LNCAP (cell line): Measurements from ENCODE around the gene SLC7A6.

Experiments
- CTCF ChIP-seq: fragments of 450-650 bp; IDR thresholded peaks from 2 replicates; pipeline ENCODE4 v1.5.1; 2017; ENCODE audit warnings: mild to moderate bottlenecking

The SLC7A6 gene

DNA sequence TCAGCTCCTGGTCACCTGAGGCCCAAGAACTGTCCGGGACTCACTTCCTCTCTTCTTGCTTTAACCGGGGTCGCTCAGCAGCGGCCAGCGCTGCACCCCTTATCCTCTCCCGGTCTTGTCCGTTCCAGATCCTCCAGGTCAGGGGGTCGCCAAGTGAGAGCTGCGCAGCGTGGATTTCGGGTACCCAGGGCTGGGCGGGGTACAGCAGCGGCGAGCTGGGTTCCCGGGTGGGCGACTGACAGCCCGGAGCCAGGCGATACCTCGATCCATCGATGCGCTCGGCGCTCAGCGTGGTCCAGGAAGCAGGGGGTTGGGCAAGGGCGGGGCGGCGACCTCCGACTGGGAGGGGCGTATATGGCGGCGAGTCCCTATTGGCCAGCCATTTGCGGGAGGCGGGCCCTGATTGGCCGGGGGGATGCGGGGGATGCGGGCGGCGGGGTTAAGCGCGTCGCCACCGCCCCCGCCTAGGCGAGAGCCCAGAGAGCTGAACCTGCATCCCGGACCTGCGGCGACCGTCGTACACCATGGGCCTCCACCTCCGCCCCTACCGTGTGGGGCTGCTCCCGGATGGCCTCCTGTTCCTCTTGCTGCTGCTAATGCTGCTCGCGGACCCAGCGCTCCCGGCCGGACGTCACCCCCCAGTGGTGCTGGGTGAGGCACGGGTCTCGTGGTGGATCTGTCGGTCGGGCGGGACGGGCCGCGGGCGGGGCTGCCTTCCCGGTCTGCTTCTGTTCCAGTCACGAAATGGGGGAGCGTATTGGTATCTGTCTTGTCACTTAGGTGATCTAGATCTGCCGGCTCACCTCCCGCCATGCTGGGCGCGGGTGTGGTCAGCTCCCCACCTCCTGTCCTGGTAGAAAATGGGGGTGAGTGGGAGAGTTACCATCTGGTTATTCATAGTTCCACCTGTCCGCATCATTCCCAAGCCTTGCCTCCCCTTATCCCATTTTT, 19.1 kb upstream of the SLC7A6 start, which contains the start of gene PLA2G15:
TSS of gene PLA2G15 (plus strand) at position 471 of the 951 bp plus-strand sequence. CDS start at position 525, 54 bp downstream.
- TF ChIP-seq CTCF, result no peak

GRCh38 chr16:68246121-68246520, 18.2 kb upstream of the SLC7A6 start:
- no peak for TF ChIP-seq CTCF

DNA sequence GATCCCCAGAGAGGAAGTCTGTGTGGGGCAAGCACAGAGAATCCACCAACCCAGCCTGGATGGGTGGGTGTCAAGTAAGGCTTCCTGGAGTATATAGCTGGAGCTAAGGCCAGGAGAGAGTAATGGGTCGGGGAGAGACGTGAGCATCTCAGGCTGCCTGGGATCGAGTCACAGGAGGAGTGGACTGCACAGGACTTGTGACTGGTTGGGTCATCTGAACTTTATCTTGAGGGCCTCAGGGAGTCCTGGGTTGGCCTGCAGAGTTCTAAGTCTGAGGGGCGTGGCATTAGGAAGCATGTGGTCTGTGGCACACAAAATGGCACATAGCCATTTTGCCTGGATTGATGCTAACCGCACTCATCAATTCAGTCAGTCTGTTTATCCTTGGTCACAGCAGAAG, 17.7 kb upstream of the SLC7A6 start:
- no peak for TF ChIP-seq CTCF

DNA sequence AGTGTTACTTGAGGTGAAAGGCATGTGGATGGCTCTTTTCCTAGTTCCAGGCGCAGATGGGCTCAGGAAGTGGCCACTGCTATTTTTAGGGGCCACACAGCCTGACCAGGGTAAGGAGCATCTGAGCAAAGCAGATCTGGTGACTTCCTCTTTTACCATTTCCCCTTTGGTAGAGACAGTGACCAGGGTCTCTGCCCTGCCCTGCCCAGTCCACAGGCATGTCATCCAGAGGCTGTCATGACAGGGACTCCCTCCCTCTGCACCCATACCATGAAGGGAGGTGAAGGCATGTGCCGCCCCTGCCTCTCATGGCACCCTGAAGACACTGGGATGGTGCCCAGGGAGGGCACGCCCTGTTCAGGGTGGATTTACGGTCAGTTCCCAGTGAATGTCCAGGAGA, 16.9 kb upstream of the SLC7A6 start:
- TF ChIP-seq CTCF, result no peak

DNA sequence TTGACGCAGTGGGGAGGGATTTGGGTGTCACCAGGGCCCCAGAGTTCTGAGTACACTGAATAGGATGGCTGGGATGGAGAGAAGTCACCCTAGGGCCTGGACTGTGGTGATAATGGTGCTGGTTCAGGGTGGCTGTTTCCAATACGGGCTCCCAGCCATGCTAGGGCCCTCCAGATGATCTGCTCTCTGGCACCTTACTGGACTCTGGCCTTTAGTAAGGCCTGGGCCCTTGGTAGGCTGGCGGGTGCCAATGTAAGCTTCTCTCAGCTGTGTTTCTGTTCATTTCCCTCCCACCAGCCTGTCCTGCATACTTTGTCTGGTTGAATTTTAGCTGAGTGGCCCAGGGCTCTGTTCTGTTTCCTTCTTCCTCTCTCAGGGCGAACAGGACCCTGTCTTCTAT, 16.4 kb upstream of the SLC7A6 start:
- no peak for TF ChIP-seq CTCF

DNA sequence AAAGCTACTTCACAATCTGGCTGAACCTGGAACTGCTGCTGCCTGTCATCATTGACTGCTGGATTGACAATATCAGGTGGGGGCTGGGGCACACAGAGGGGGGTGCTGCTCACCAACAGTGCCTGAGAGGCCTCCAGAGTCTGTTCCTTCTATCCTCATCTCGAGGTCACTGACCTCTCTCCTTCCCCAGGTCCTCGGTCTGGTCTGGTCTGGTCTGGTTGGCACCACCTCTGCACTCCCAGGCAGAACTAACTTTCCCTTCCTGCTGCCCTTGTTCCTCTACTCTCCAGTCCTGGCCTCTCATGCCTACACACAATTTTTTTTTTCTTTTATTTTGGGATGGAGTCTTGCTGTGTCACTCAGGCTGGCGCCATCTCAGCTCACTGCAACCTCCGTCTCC, 15.0 kb upstream of the SLC7A6 start:
- no peak for TF ChIP-seq CTCF

DNA sequence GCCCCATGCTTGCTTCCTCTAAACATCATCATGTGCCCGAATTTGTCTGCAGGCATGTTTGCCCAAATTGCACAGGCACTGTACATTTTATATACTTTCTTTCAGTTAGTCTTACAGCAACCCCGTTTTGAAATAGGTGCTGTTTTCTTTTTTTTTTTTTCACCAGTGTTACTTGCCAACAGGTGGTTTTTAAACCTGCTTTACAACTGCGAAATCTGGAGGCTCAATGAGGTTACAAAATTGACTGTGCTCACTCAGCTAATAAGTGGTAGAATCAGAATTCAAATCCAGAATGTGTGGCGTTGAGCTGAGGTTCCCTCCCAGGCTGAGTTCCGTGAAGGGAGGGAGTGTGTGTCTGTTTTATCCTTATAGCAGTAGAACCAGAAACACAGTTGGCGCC, 13.4 kb upstream of the SLC7A6 start:
- TF ChIP-seq CTCF, result no peak
